GM18861 (cell line): ENCODE data around the gene WFDC1.
"Not testable (repeated sequence)": the region's sequence is repeated elsewhere in the genome, so short reads cannot be mapped to it uniquely, and the experiment has no call there.

Source experiments
- ATAC-seq: cut with Tn5 transposase; IDR thresholded peaks from one replicate; pipeline ENCODE4 v1.9.1; 2021; ENCODE audit not compliant: unreplicated experiment

The WFDC1 gene

GRCh38 chr16:84324434-84325262 is 30.0 kb downstream of the WFDC1 start:
- ATAC-seq = no peak

DNA sequence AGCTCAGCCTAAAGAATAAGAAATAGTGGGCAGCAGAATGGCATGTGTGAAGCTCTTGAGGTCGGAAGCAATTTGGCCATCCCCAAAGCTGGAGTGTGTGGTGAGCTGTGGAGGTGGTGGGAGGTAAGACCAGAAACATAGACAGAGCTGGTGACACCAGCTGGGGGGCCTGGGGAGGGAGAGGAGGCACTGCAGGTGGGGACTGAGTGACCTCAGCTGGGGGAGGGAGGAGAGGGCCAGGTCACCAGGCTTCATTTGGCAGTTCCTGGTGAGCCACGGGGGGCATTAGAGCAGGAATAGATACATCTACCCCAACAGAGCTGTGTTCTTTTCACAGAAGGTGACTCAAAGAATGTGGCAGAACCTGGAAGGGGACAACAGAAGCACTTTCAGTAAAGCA is 31.9 kb downstream of the WFDC1 start:
- ATAC-seq = no peak

GRCh38 chr16:84327926-84328505 is 33.3 kb downstream of the WFDC1 start:
- ATAC-seq = no peak

- ATAC-seq = no peak
Measured at GRCh38 chr16:84329016-84329415, 34.3 kb downstream of the WFDC1 start.

GRCh38 chr16:84329843-84330684 is 35.4 kb downstream of the WFDC1 start:
- no peak for ATAC-seq

- no peak for ATAC-seq
Measured at GRCh38 chr16:84330685-84331050, 36.0 kb downstream of the WFDC1 start.

DNA sequence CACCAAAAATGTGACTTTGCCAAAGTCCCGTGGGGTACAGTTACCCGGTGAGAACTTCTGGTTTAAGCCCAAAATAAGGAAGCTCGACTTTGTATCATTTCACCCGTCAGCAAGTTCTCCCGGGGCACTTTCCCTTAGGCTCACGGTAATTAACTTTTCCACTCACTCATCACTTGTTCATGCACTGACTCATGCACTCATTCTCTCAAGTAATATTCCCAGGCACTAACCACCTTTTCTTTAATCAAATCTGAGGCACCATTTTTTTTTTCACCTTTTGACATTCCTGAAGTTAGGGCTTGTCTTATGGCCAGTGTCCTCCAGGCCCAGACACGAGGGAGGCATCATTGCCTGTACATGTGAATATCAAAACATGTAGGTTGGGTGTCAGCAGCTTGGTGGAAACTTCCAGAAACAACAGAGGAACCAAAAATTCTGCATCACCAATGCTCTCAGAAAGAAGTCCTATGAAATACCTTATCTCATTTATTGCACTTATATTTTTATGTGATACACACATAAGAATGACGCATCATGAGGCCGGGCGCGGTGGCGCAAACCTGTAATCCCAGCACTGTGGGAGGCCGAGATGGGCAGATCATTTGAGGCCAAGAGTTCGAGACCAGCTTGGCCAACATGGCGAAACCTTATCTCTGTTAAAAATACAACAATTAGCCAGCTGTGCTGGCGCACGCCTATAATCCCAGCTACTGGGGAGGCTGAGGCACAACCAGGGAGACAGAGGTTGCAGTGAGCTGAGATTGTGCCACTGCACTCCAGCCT is 37.5 kb downstream of the WFDC1 start:
- ATAC-seq = no peak

- ATAC-seq = no peak
Measured at GRCh38 chr16:84332975-84333684, 38.5 kb downstream of the WFDC1 start.

- no peak for ATAC-seq
Measured at GRCh38 chr16:84334058-84334457, 39.4 kb downstream of the WFDC1 start.

- ATAC-seq = no peak
Measured at GRCh38 chr16:84334482-84334881, 39.8 kb downstream of the WFDC1 start.

- ATAC-seq = not testable (repeated sequence)
Measured at GRCh38 chr16:84337236-84337635, 42.6 kb downstream of the WFDC1 start.

DNA sequence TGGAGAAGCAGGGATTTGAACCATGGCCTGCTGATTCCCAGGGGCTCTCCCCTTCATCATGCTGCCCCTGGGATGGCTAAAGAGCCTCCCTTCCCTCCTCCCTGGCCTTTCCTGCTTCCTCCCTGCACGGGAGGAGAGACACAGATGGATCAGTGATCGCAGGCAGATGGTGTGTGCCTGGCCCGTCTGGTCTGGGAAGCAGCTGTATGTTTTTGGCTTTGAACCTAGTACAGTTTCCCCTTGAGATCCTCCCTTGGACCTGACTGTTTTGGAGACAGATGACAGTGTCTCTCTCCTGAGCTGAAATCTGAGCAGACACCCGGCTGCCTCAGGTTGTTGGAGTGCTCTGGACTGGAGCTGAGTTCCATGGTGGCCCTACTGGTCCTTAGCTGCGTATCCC is 44.6 kb downstream of the WFDC1 start:
- no peak for ATAC-seq

- ATAC-seq = no peak
Measured at GRCh38 chr16:84339766-84340165, 45.1 kb downstream of the WFDC1 start.

DNA sequence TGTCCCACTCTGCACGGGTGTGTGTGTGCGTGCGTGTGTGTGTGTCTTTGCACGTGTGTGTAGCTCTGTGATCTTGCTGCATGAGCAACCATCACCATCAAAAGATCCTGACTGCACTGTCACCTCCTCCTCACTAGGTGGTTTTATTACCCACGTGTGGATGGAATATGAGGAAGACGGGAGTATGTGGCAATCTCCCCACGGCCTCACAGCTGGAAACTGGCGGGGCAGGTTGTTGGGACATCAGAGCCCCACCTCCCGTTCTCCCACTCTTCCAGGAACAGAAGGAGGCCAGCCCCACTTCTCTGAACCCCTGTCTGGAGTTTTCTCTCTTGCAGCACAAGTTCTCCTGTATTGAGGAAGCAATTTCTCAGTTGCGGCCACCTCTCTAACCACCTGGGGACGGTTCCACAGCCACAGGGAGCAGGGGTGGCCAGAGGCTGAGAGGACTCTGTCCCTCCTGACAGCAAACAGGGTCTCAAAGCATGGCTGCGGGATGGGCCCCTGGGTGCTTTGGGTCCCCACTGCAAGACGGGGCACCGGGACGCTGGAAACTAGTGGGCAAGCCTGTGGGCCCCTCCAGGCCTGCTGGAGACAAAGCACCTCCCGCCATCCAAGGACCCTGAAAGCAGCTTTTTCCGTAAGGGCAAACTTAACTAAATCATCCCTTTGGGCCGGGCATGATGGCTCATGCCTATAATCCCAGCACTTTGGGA is 45.8 kb downstream of the WFDC1 start:
- ATAC-seq = no peak

- ATAC-seq = no peak
Measured at GRCh38 chr16:84341528-84342295, 47.0 kb downstream of the WFDC1 start.

GRCh38 chr16:84343800-84344199 is 49.1 kb downstream of the WFDC1 start:
- not testable (repeated sequence) for ATAC-seq

GRCh38 chr16:84344781-84345180 is 50.1 kb downstream of the WFDC1 start:
- no peak for ATAC-seq

GRCh38 chr16:84347161-84347560 is 52.5 kb downstream of the WFDC1 start:
- ATAC-seq = no peak

DNA sequence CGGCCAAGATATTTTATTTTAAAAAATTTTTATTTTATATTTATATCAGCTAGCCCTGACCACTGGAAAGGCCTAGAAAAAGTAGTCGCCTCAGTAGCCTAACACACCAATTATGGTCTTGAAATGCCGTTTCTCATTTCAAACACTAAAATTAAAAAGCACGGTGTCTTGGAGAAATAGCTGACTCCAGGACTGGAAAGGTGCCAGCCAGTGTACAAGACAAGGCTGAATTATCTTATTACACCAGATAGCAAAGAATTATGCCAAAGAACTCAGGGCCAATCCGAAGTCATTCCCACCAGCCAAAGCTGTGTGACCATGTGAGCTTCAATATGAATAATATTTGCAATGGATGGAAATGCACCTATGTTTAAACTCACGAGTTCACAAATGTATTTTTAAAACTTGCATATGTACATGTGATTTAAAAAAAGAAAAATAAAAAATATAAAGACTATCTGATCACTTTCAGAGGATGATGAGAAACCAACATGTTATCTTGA is 53.8 kb downstream of the WFDC1 start:
- no peak for ATAC-seq
